GM19099 (cell line): ENCODE measurements around the gene PPP1R17.

Experiments used
- POLR2A ChIP-seq: IDR thresholded peaks from 3 replicates; pipeline ENCODE4 v1.6.1; 2011; ENCODE audit warnings: low read depth; ENCODE audit not compliant: insufficient read length; ENCODE audit errors: extremely low read depth

Gene PPP1R17

GRCh38 chr7:31687024-31687748, at the start of gene PPP1R17:
Gene PPP1R17 (plus strand): TSS chr7:31687215. CDS start chr7:31692442, 5,227 bp downstream.
- no peak for TF ChIP-seq POLR2A

GRCh38 chr7:31640381-31640780, 46.6 kb upstream of the PPP1R17 start:
- no peak for TF ChIP-seq POLR2A

GRCh38 chr7:31642681-31643115, 44.3 kb upstream of the PPP1R17 start:
- TF ChIP-seq POLR2A = no peak

- TF ChIP-seq POLR2A = no peak
These were observed 40.1 kb upstream of the PPP1R17 start for GRCh38 chr7:31646942-31647341.

- no peak for TF ChIP-seq POLR2A
These were observed 39.5 kb upstream of the PPP1R17 start for GRCh38 chr7:31647511-31647910.

- TF ChIP-seq POLR2A = no peak
These were observed 38.7 kb upstream of the PPP1R17 start for GRCh38 chr7:31648288-31648687.

- no peak for TF ChIP-seq POLR2A
These were observed 38.1 kb upstream of the PPP1R17 start for GRCh38 chr7:31648880-31649279.

- TF ChIP-seq POLR2A = no peak
These were observed 35.6 kb upstream of the PPP1R17 start for GRCh38 chr7:31651234-31652062.

GRCh38 chr7:31652063-31652326, 35.0 kb upstream of the PPP1R17 start:
- TF ChIP-seq POLR2A = no peak

GRCh38 chr7:31663072-31663471, 23.9 kb upstream of the PPP1R17 start:
- no peak for TF ChIP-seq POLR2A

- no peak for TF ChIP-seq POLR2A
These were observed 22.1 kb upstream of the PPP1R17 start for GRCh38 chr7:31664890-31665289.

- TF ChIP-seq POLR2A = no peak
These were observed 21.5 kb upstream of the PPP1R17 start for GRCh38 chr7:31665546-31665945.

GRCh38 chr7:31669461-31669860, 17.6 kb upstream of the PPP1R17 start:
- no peak for TF ChIP-seq POLR2A

- no peak for TF ChIP-seq POLR2A
These were observed 7.3 kb upstream of the PPP1R17 start for GRCh38 chr7:31679574-31680305.

- TF ChIP-seq POLR2A = no peak
These were observed 3.4 kb upstream of the PPP1R17 start for GRCh38 chr7:31683445-31684225.

- TF ChIP-seq POLR2A = peak; percentile 26
These were observed 1.4 kb downstream of the PPP1R17 start for GRCh38 chr7:31688372-31688771.

GRCh38 chr7:31688996-31689395, 2.0 kb downstream of the PPP1R17 start:
- TF ChIP-seq POLR2A = no peak
